HFFc6 (cell line): ENCODE data around the gene ABHD12. TPM values are rescaled to one million over a fixed set of nuclear protein-coding genes. Genes with fewer than 3 reads are reported as not detected.

Source experiments
- DNase-seq: peaks from one replicate; pipeline ENCODE4 v3.0.0-alpha.2; 2018
- H3K27ac Mint-ChIP-seq: 2 replicates; pipeline ENCODE4 v1.8.0; 2020; ENCODE audit warnings: mild to moderate bottlenecking, mixed read lengths
- H3K27me3 Mint-ChIP-seq: 2 replicates; pipeline ENCODE4 v1.8.0; 2021; ENCODE audit warnings: mild to moderate bottlenecking, moderate library complexity, mixed read lengths; ENCODE audit not compliant: insufficient read depth
- H3K36me3 Mint-ChIP-seq: 2 replicates; pipeline ENCODE4 v1.8.0; 2021; ENCODE audit warnings: low read depth, mixed read lengths
- H3K4me1 Mint-ChIP-seq: 2 replicates; pipeline ENCODE4 v1.8.0; 2020; ENCODE audit warnings: low read depth, mixed read lengths
- H3K4me3 Mint-ChIP-seq: 2 replicates; pipeline ENCODE4 v1.8.0; 2020; ENCODE audit warnings: mild to moderate bottlenecking, moderate library complexity, mixed read lengths
- H3K9me3 Mint-ChIP-seq: 2 replicates; pipeline ENCODE4 v1.8.0; 2020; ENCODE audit warnings: mild to moderate bottlenecking, mixed read lengths
- total RNA-seq, 6 experiments: library from RNA; stranded (reverse); fragmentation: NEBNext Ultra II Directional; extraction: Animal tissue kit (Norgen Biotek cat#: 25700); gene quantifications; 2 replicates in 1 of 6; 3 replicates in 5 of 6; pipeline ENCODE4 v1.2.3, GENCODE V29; 2021
- TF ChIP-seq, protein P1 (sequence below): fragments of 200-600 bp; sonication (generic); IDR thresholded peaks from 2 replicates; pipeline ENCODE4 v1.5.0; 2021; ENCODE audit warnings: antibody characterized with exemption, mild to moderate bottlenecking

Gene ABHD12
- total RNA-seq, 6 experiments from 2014 or later, result 87.0 to 103 (median 98.9) TPM

- peaks cover 21% of the 10 kb centered on the region for H3K4me1 Mint-ChIP-seq
- no peaks in the 10 kb centered on the region; the same call in none of the 2 replicates for H3K27me3 Mint-ChIP-seq
- no peaks in the 10 kb centered on the region for H3K9me3 Mint-ChIP-seq
- DNase-seq, result no peak
- no peak overlapping the region for H3K4me3 Mint-ChIP-seq
- no peak overlapping the region for H3K27ac Mint-ChIP-seq
- peaks cover 37% of the 10 kb centered on the region for H3K36me3 Mint-ChIP-seq
- TF ChIP-seq, protein P1, sequence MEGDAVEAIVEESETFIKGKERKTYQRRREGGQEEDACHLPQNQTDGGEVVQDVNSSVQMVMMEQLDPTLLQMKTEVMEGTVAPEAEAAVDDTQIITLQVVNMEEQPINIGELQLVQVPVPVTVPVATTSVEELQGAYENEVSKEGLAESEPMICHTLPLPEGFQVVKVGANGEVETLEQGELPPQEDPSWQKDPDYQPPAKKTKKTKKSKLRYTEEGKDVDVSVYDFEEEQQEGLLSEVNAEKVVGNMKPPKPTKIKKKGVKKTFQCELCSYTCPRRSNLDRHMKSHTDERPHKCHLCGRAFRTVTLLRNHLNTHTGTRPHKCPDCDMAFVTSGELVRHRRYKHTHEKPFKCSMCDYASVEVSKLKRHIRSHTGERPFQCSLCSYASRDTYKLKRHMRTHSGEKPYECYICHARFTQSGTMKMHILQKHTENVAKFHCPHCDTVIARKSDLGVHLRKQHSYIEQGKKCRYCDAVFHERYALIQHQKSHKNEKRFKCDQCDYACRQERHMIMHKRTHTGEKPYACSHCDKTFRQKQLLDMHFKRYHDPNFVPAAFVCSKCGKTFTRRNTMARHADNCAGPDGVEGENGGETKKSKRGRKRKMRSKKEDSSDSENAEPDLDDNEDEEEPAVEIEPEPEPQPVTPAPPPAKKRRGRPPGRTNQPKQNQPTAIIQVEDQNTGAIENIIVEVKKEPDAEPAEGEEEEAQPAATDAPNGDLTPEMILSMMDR, result no peak
These were observed 133.5 kb downstream of the ABHD12 start for GRCh38 chr20:25257130-25257529.

- Mint-ChIP-seq H3K36me3 (peaks cover 31% of the 10 kb centered on the region), H3K4me1 (peaks cover 29% of the 10 kb centered on the region), H3K27ac (no peak overlapping the region; the same call in 1 of the 2 replicates), H3K9me3 (no peaks in the 10 kb centered on the region), H3K27me3 (no peaks in the 10 kb centered on the region; the same call in none of the 2 replicates), H3K4me3 (no peak overlapping the region)
- TF ChIP-seq, protein P1, result no peak
- no peak for DNase-seq
These were observed 134.3 kb downstream of the ABHD12 start for GRCh38 chr20:25256226-25256859.

- H3K36me3 Mint-ChIP-seq, result peaks cover 34% of the 10 kb centered on the region
- no peak for DNase-seq
- H3K9me3 Mint-ChIP-seq, result no peaks in the 10 kb centered on the region
- H3K4me3 Mint-ChIP-seq, result no peak overlapping the region
- H3K27ac Mint-ChIP-seq, result no peak overlapping the region
- H3K4me1 Mint-ChIP-seq, result peaks cover 41% of the 10 kb centered on the region
- no peaks in the 10 kb centered on the region; the same call in none of the 2 replicates for H3K27me3 Mint-ChIP-seq
- TF ChIP-seq, protein P1, result no peak
These were observed 135.5 kb downstream of the ABHD12 start for GRCh38 chr20:25254986-25255680.

DNA sequence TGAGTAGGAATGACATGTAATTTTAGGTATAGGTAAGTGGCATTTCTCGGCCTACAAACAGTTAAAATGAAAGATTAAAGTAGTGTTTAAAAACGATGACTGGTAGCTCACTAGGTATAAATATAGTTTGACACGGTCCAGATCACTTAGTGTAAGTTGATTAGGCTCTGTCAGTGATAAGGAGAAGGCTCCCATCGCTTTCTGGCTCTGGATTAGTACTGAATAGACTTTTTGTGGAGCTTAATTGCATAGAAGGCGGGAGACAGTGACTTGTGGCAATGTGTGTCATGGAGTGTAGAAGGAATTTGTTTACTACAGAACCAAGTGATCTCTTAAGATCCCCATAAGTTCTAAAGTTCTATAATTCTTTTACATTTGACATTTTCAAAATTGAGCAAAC lies 136.1 kb downstream of the ABHD12 start:
- Mint-ChIP-seq H3K4me1 (peaks cover 46% of the 10 kb centered on the region), H3K4me3 (no peak overlapping the region), H3K27me3 (no peaks in the 10 kb centered on the region; the same call in 1 of the 2 replicates), H3K36me3 (peaks cover 28% of the 10 kb centered on the region), H3K27ac (no peak overlapping the region), H3K9me3 (no peaks in the 10 kb centered on the region)
- DNase-seq, result no peak
- TF ChIP-seq, protein P1, result no peak

DNA sequence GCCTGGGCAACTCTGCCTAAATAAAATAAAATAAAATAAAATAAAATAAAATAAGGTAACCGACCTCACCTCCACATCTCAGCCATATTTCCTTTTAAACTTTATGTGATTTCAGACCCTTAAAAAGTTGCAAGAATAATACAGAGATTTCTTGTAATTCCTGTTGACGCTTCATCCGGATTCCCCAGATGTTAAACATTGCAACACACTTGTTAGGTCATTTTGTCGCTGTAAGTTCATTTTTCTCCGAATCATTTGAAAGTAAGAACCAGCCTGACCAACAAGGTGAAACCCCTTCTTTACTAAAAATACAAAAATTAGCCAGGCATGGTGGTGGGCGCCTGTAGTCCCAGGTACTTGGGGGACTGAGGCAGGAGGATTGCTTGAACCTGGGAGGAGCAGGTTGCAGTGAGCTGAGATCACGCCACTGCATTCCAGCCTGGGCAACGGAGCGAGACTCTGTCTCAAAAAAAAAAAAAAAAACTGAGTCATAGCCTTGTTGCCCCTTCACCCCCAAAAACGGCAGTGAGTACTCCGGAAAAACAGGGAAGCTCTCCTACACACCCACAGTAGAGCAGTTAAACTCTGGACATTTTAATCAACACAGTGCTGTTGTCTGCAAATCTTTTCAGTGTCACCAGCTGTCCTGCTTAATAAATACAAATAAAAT lies 136.9 kb downstream of the ABHD12 start:
- TF ChIP-seq, protein P1, result no peak
- Mint-ChIP-seq H3K4me3 (no peak overlapping the region), H3K36me3 (peaks cover 20% of the 10 kb centered on the region; the same call in 1 of the 2 replicates), H3K4me1 (peaks cover 54% of the 10 kb centered on the region), H3K27ac (no peak overlapping the region), H3K27me3 (no peaks in the 10 kb centered on the region; the same call in 1 of the 2 replicates), H3K9me3 (no peaks in the 10 kb centered on the region)
- DNase-seq, result no peak
